ENCODE measurements around the gene MPLKIP.
"Not testable (repeated sequence)": the region's sequence is repeated elsewhere in the genome, so short reads cannot be mapped to it uniquely, and the experiment has no call there.

MPLKIP gene

GRCh38 chr7:40134428-40135316, at the start of gene MPLKIP, which contains the start of gene SUGCT:
Gene MPLKIP (minus strand): TSS chr7:40134622. CDS start chr7:40134567, 55 bp downstream.
Gene SUGCT (plus strand): TSS chr7:40135005.
- H3K27me3 Mint-ChIP-seq (ENCODE audit: low read depth): peaks cover 16% of the 10 kb centered on the region
- no peaks in the 10 kb centered on the region for H3K36me3 Mint-ChIP-seq (ENCODE audit: low read depth)
- H3K27ac Mint-ChIP-seq: peak within 1 kb of the TSS; percentile 96
- H3K4me3 Mint-ChIP-seq: peak within 1 kb of the TSS; percentile 91
- H3K4me1 Mint-ChIP-seq (ENCODE audit: low read depth): peaks cover 14% of the 10 kb centered on the region
- no peaks in the 10 kb centered on the region for H3K9me3 Mint-ChIP-seq

GRCh38 chr7:40182452-40182851, 48.0 kb upstream of the MPLKIP start:
- Mint-ChIP-seq H3K4me3 (no peak overlapping the region), H3K4me1 (ENCODE audit: low read depth) (no peaks in the 10 kb centered on the region), H3K27ac (no peak overlapping the region), H3K27me3 (ENCODE audit: low read depth) (no peaks in the 10 kb centered on the region), H3K36me3 (ENCODE audit: low read depth) (no peaks in the 10 kb centered on the region), H3K9me3 (no peaks in the 10 kb centered on the region)

- Mint-ChIP-seq H3K36me3 (ENCODE audit: low read depth) (no peaks in the 10 kb centered on the region), H3K27ac (no peak overlapping the region), H3K4me1 (ENCODE audit: low read depth) (no peaks in the 10 kb centered on the region), H3K9me3 (no peaks in the 10 kb centered on the region), H3K4me3 (no peak overlapping the region), H3K27me3 (ENCODE audit: low read depth) (no peaks in the 10 kb centered on the region)
Measured at GRCh38 chr7:40177071-40177470, 42.6 kb upstream of the MPLKIP start.

GRCh38 chr7:40175725-40176510, 41.5 kb upstream of the MPLKIP start:
- Mint-ChIP-seq H3K4me1 (ENCODE audit: low read depth) (no peaks in the 10 kb centered on the region), H3K27ac (no peak overlapping the region), H3K27me3 (ENCODE audit: low read depth) (no peaks in the 10 kb centered on the region), H3K4me3 (no peak overlapping the region), H3K9me3 (no peaks in the 10 kb centered on the region), H3K36me3 (ENCODE audit: low read depth) (no peaks in the 10 kb centered on the region)

GRCh38 chr7:40175256-40175655, 40.8 kb upstream of the MPLKIP start:
- not testable (repeated sequence) for H3K36me3 Mint-ChIP-seq (ENCODE audit: low read depth); H3K9me3 Mint-ChIP-seq; H3K27me3 Mint-ChIP-seq (ENCODE audit: low read depth); H3K4me3 Mint-ChIP-seq; H3K27ac Mint-ChIP-seq; H3K4me1 Mint-ChIP-seq (ENCODE audit: low read depth)

- not testable (repeated sequence) for H3K4me3 Mint-ChIP-seq; H3K27ac Mint-ChIP-seq; H3K36me3 Mint-ChIP-seq (ENCODE audit: low read depth); H3K4me1 Mint-ChIP-seq (ENCODE audit: low read depth); H3K9me3 Mint-ChIP-seq; H3K27me3 Mint-ChIP-seq (ENCODE audit: low read depth)
Measured at GRCh38 chr7:40173121-40173520, 38.7 kb upstream of the MPLKIP start.

- not testable (repeated sequence) for H3K4me3 Mint-ChIP-seq; H3K9me3 Mint-ChIP-seq; H3K27me3 Mint-ChIP-seq (ENCODE audit: low read depth); H3K4me1 Mint-ChIP-seq (ENCODE audit: low read depth); H3K36me3 Mint-ChIP-seq (ENCODE audit: low read depth); H3K27ac Mint-ChIP-seq
Measured at GRCh38 chr7:40168266-40168665, 33.8 kb upstream of the MPLKIP start.

- Mint-ChIP-seq H3K27me3 (ENCODE audit: low read depth) (no peaks in the 10 kb centered on the region), H3K36me3 (ENCODE audit: low read depth) (no peaks in the 10 kb centered on the region), H3K4me1 (ENCODE audit: low read depth) (no peaks in the 10 kb centered on the region), H3K9me3 (no peaks in the 10 kb centered on the region), H3K27ac (no peak overlapping the region), H3K4me3 (no peak overlapping the region)
Measured at GRCh38 chr7:40167291-40167690, 32.9 kb upstream of the MPLKIP start.

GRCh38 chr7:40165216-40165615, 30.8 kb upstream of the MPLKIP start:
- Mint-ChIP-seq H3K27ac (no peak overlapping the region), H3K4me1 (ENCODE audit: low read depth) (no peaks in the 10 kb centered on the region), H3K9me3 (no peaks in the 10 kb centered on the region), H3K4me3 (no peak overlapping the region), H3K36me3 (ENCODE audit: low read depth) (no peaks in the 10 kb centered on the region), H3K27me3 (ENCODE audit: low read depth) (no peaks in the 10 kb centered on the region)

- H3K4me1 Mint-ChIP-seq (ENCODE audit: low read depth): no peaks in the 10 kb centered on the region
- H3K36me3 Mint-ChIP-seq (ENCODE audit: low read depth): no peaks in the 10 kb centered on the region
- H3K27ac Mint-ChIP-seq: no peak overlapping the region
- no peaks in the 10 kb centered on the region for H3K9me3 Mint-ChIP-seq
- no peak overlapping the region for H3K4me3 Mint-ChIP-seq
- H3K27me3 Mint-ChIP-seq (ENCODE audit: low read depth): no peaks in the 10 kb centered on the region
Measured at GRCh38 chr7:40162516-40162915, 28.1 kb upstream of the MPLKIP start.

- no peaks in the 10 kb centered on the region for H3K4me1 Mint-ChIP-seq (ENCODE audit: low read depth)
- no peak overlapping the region for H3K4me3 Mint-ChIP-seq
- no peaks in the 10 kb centered on the region for H3K9me3 Mint-ChIP-seq
- H3K27ac Mint-ChIP-seq: no peak overlapping the region
- no peaks in the 10 kb centered on the region for H3K27me3 Mint-ChIP-seq (ENCODE audit: low read depth)
- no peaks in the 10 kb centered on the region for H3K36me3 Mint-ChIP-seq (ENCODE audit: low read depth)
Measured at GRCh38 chr7:40156988-40157387, 22.6 kb upstream of the MPLKIP start.

- H3K4me1 Mint-ChIP-seq (ENCODE audit: low read depth): no peaks in the 10 kb centered on the region
- no peaks in the 10 kb centered on the region for H3K36me3 Mint-ChIP-seq (ENCODE audit: low read depth)
- no peaks in the 10 kb centered on the region for H3K27me3 Mint-ChIP-seq (ENCODE audit: low read depth)
- no peak overlapping the region for H3K27ac Mint-ChIP-seq
- H3K4me3 Mint-ChIP-seq: no peak overlapping the region
- no peaks in the 10 kb centered on the region for H3K9me3 Mint-ChIP-seq
Measured at GRCh38 chr7:40151504-40151903, 17.1 kb upstream of the MPLKIP start.

GRCh38 chr7:40148671-40149070, 14.2 kb upstream of the MPLKIP start:
- no peaks in the 10 kb centered on the region for H3K9me3 Mint-ChIP-seq
- H3K36me3 Mint-ChIP-seq (ENCODE audit: low read depth): no peaks in the 10 kb centered on the region
- H3K4me3 Mint-ChIP-seq: no peak overlapping the region
- H3K27ac Mint-ChIP-seq: no peak overlapping the region
- H3K27me3 Mint-ChIP-seq (ENCODE audit: low read depth): no peaks in the 10 kb centered on the region
- no peaks in the 10 kb centered on the region for H3K4me1 Mint-ChIP-seq (ENCODE audit: low read depth)

GRCh38 chr7:40148247-40148580, 13.8 kb upstream of the MPLKIP start:
- not testable (repeated sequence) for H3K9me3 Mint-ChIP-seq; H3K27ac Mint-ChIP-seq; H3K4me1 Mint-ChIP-seq (ENCODE audit: low read depth); H3K36me3 Mint-ChIP-seq (ENCODE audit: low read depth); H3K27me3 Mint-ChIP-seq (ENCODE audit: low read depth); H3K4me3 Mint-ChIP-seq

Measured in T-helper 1 cell treated with Interleukin-12 subunit alpha and Interleukin-12 subunit beta and Interleukin-4 antibody, amounts not matched to agents 30 μg/mL and 1 μg/mL, for 36 hours (primary cell).